Measurements from ENCODE around the gene FBXO38. TPM values are rescaled to one million over a fixed set of nuclear protein-coding genes. Genes with fewer than 3 reads are reported as not detected.

The FBXO38 gene
- total RNA-seq, 1 donor from 2014 or later: 64.6 TPM

DNA sequence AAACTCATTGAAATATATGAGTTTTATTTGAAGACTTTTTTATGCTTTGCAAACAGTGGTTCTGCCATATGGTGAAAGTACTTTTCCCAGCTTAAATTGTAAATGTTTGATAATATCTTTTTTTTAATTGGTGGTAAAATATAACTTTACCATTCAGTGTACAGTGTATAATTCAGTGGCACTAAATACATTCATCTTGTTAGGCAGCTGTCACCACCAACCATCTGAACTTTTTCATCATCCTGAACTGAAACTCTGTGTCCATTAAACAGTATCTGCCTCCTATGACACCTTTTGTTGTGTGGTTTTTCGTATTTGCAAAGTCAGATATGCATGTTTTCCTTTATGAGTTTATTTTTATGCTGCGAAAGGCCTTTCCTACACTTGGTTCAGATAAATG, 45.1 kb downstream of the FBXO38 start:
- H3K27ac ChIP-seq: no peak overlapping the region
- H3K4me2 ChIP-seq: no peak overlapping the region
- peaks cover 2% of the 10 kb centered on the region for H3K27me3 Mint-ChIP-seq (ENCODE audit: insufficient read depth, low read depth)
- H3K4me3 ChIP-seq: no peak overlapping the region
- H3K4me1 ChIP-seq: peaks cover 8% of the 10 kb centered on the region
- H3F3A ChIP-seq (ENCODE audit: low read depth): no peaks in the 10 kb centered on the region
- peaks cover 33% of the 10 kb centered on the region for H3K36me3 Mint-ChIP-seq
- H3K9me3 Mint-ChIP-seq: no peaks in the 10 kb centered on the region
- no peaks in the 10 kb centered on the region for H3K27me3 ChIP-seq
- H3K9ac ChIP-seq: no peak overlapping the region
- no peaks in the 10 kb centered on the region for H3K9me3 ChIP-seq (ENCODE audit: low read depth)
- no peaks in the 10 kb centered on the region for H3K79me2 ChIP-seq (ENCODE audit: low read depth)
- no peaks in the 10 kb centered on the region for H4K20me1 ChIP-seq (ENCODE audit: low read depth)
- peaks cover 14% of the 10 kb centered on the region for H3K36me3 ChIP-seq
- no peak for DNase-seq (ENCODE audit: low spot score)
- H2AFZ ChIP-seq (replicated peaks): no peak overlapping the region
- H3K27ac Mint-ChIP-seq: no peak overlapping the region
- TF ChIP-seq EZH2phosphoT487 (IDR thresholded peaks at IDR 0.05) (no peak), EZH2 (IDR thresholded peaks at IDR 0.05) (no peak)
- TF ChIP-seq, protein P1, sequence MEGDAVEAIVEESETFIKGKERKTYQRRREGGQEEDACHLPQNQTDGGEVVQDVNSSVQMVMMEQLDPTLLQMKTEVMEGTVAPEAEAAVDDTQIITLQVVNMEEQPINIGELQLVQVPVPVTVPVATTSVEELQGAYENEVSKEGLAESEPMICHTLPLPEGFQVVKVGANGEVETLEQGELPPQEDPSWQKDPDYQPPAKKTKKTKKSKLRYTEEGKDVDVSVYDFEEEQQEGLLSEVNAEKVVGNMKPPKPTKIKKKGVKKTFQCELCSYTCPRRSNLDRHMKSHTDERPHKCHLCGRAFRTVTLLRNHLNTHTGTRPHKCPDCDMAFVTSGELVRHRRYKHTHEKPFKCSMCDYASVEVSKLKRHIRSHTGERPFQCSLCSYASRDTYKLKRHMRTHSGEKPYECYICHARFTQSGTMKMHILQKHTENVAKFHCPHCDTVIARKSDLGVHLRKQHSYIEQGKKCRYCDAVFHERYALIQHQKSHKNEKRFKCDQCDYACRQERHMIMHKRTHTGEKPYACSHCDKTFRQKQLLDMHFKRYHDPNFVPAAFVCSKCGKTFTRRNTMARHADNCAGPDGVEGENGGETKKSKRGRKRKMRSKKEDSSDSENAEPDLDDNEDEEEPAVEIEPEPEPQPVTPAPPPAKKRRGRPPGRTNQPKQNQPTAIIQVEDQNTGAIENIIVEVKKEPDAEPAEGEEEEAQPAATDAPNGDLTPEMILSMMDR (IDR thresholded peaks at IDR 0.05): no peak
- H3K4me3 Mint-ChIP-seq: no peak overlapping the region
- no peaks in the 10 kb centered on the region for H3K4me1 Mint-ChIP-seq

DNA sequence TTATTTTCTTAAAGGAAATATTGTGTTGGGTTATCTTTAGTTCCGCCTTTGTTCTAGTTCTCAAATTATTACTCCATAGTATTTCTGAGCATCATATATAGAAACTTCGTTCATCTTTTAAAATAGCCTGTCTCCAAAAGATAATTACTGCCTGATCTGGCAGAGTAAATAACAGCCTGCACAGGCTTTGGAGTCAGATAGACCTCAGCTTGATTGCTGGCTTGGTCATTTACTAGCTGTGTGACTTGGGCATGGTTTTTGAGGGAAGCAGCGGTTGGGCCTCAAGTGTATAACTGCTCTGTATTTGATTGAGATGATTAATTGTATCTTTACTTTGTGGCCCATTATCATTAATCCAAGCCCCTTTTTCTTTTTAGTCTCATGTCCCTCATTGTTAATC, 50.1 kb downstream of the FBXO38 start:
- TF ChIP-seq EZH2 (IDR thresholded peaks at IDR 0.05): no peak
- Histone ChIP-seq H3K9ac (no peak overlapping the region), H2AFZ (replicated peaks) (no peak overlapping the region), H3F3A (ENCODE audit: low read depth) (no peaks in the 10 kb centered on the region), H3K4me2 (no peak overlapping the region), H3K4me1 (peaks cover 8% of the 10 kb centered on the region), H3K36me3 (peaks cover 16% of the 10 kb centered on the region), H3K9me3 (ENCODE audit: low read depth) (no peaks in the 10 kb centered on the region), H4K20me1 (ENCODE audit: low read depth) (no peaks in the 10 kb centered on the region), H3K27ac (no peak overlapping the region), H3K4me3 (no peak overlapping the region), H3K79me2 (ENCODE audit: low read depth) (no peaks in the 10 kb centered on the region), H3K27me3 (no peaks in the 10 kb centered on the region)
- Mint-ChIP-seq H3K27ac (no peak overlapping the region), H3K4me3 (no peak overlapping the region), H3K9me3 (no peaks in the 10 kb centered on the region), H3K36me3 (peaks cover 21% of the 10 kb centered on the region), H3K4me1 (no peaks in the 10 kb centered on the region), H3K27me3 (ENCODE audit: insufficient read depth, low read depth) (no peaks in the 10 kb centered on the region)
- DNase-seq (ENCODE audit: low spot score): no peak

DNA sequence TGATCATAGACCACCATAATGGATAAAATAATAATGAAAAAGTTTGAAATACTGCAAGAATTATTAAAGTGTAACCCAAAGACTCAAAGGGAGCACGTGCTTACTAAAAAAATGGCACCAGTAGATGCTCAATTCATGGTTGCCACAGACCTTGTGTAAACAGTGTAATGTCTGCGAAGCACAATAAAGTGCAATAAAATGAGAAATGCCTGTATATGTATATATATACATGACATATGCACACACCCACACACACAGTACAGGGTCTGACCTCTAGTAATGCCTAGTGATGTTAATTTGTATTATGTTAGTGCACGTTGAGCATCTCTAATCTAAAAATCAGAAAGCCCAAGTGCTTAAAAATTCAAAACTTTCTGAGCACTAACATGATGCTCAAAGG, 52.3 kb downstream of the FBXO38 start:
- no peaks in the 10 kb centered on the region for H4K20me1 ChIP-seq (ENCODE audit: low read depth)
- no peaks in the 10 kb centered on the region for H3K9me3 ChIP-seq (ENCODE audit: low read depth)
- peaks cover 8% of the 10 kb centered on the region for H3K4me1 ChIP-seq
- TF ChIP-seq, protein P1 (IDR thresholded peaks at IDR 0.05): no peak
- TF ChIP-seq EZH2 (IDR thresholded peaks at IDR 0.05) (no peak), EZH2phosphoT487 (IDR thresholded peaks at IDR 0.05) (no peak)
- H3K36me3 ChIP-seq: peaks cover 24% of the 10 kb centered on the region
- H3K4me2 ChIP-seq: no peak overlapping the region
- no peaks in the 10 kb centered on the region for H3F3A ChIP-seq (ENCODE audit: low read depth)
- Mint-ChIP-seq H3K4me1 (no peaks in the 10 kb centered on the region), H3K27ac (no peak overlapping the region), H3K36me3 (peaks cover 24% of the 10 kb centered on the region), H3K9me3 (no peaks in the 10 kb centered on the region), H3K4me3 (no peak overlapping the region), H3K27me3 (ENCODE audit: insufficient read depth, low read depth) (no peaks in the 10 kb centered on the region)
- H3K79me2 ChIP-seq (ENCODE audit: low read depth): no peaks in the 10 kb centered on the region
- no peak for DNase-seq (ENCODE audit: low spot score)
- no peak overlapping the region for H3K4me3 ChIP-seq
- no peak overlapping the region for H3K9ac ChIP-seq
- no peaks in the 10 kb centered on the region for H3K27me3 ChIP-seq
- no peak overlapping the region for H3K27ac ChIP-seq
- H2AFZ ChIP-seq (replicated peaks): no peak overlapping the region

DNA sequence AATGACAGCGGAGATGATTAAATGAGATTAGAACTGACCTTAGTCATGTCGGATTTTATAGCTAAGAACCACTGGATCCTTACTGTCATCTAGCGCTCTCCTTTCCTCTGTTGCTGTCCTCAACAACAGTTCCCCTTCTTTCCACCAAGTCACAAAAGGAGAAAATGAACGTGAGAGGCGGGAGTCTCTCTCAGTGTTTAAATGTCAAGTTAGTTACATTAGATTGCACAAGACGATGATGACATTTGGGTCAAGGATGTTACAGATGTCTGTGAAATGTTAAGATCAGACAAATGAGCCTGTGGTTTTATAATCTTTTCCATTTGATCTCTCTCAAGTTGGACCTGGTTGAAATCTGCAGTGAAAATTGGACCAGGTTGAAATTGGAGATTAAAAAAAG, 53.5 kb downstream of the FBXO38 start:
- no peaks in the 10 kb centered on the region for H3K9me3 Mint-ChIP-seq

More for the DNA sequence above, 53.5 kb downstream of the FBXO38 start:
- Mint-ChIP-seq H3K27me3 (ENCODE audit: insufficient read depth, low read depth) (no peaks in the 10 kb centered on the region), H3K36me3 (peaks cover 24% of the 10 kb centered on the region), H3K27ac (no peak overlapping the region), H3K4me1 (no peaks in the 10 kb centered on the region), H3K4me3 (no peak overlapping the region)
- Histone ChIP-seq H3K27me3 (no peaks in the 10 kb centered on the region), H2AFZ (replicated peaks) (no peak overlapping the region), H3K79me2 (ENCODE audit: low read depth) (no peaks in the 10 kb centered on the region), H3K9ac (no peak overlapping the region), H3K4me3 (no peak overlapping the region), H3K4me1 (no peaks in the 10 kb centered on the region), H3F3A (ENCODE audit: low read depth) (no peaks in the 10 kb centered on the region), H3K36me3 (peaks cover 32% of the 10 kb centered on the region), H4K20me1 (ENCODE audit: low read depth) (no peaks in the 10 kb centered on the region), H3K27ac (no peak overlapping the region), H3K4me2 (no peak overlapping the region), H3K9me3 (ENCODE audit: low read depth) (no peaks in the 10 kb centered on the region)
- TF ChIP-seq EZH2 (IDR thresholded peaks at IDR 0.05) (no peak), EZH2phosphoT487 (IDR thresholded peaks at IDR 0.05) (no peak)
- TF ChIP-seq, protein P1 (IDR thresholded peaks at IDR 0.05): no peak
- no peak for DNase-seq (ENCODE audit: low spot score)
